ENCODE data around the gene LCE4A. TPM values are rescaled to one million over a fixed set of nuclear protein-coding genes. Genes with fewer than 3 reads are reported as not detected.

The LCE4A gene
- polyA plus RNA-seq, 1 donor (not counting 4 experiments of a cell fraction or from before 2014, with no cell fraction given), result not detected

GRCh38 chr1:152697701-152698600, 10.0 kb upstream of the LCE4A start, which contains the start of gene LCE2A:
LCE2A (plus strand) TSS chr1:152698345; CDS start chr1:152698902, 557 bp downstream.
- Histone ChIP-seq H3K27me3 (ENCODE audit: control insufficient read depth, extremely low read depth, insufficient read depth, low read length) (no peaks in the 10 kb centered on the region), H3K4me1 (ENCODE audit: control insufficient read depth, extremely low read depth, insufficient read depth, low read length) (no peaks in the 10 kb centered on the region), H3K9ac (ENCODE audit: control insufficient read depth, extremely low read depth, insufficient read depth, low read length) (no peak within 1 kb of the TSS), H4K20me1 (ENCODE audit: control insufficient read depth, extremely low read depth, insufficient read depth, low read length) (no peaks in the 10 kb centered on the region), H3K36me3 (ENCODE audit: control insufficient read depth in 2 of 2, extremely low read depth in 1 of 2, insufficient read depth in 2 of 2, low read length in 2 of 2) (no peaks in the 10 kb centered on the region), H2AFZ (ENCODE audit: control insufficient read depth, low read length) (peak within 1 kb of the TSS; percentile 8), H3K4me3 (ENCODE audit: control insufficient read depth in 2 of 3, extremely low read depth in 1 of 3, insufficient read depth in 2 of 3, low read depth in 1 of 3, low read length in 3 of 3) (no peak within 1 kb of the TSS), H3K4me2 (ENCODE audit: control insufficient read depth, extremely low read depth, insufficient read depth, low read depth, low read length) (no peak within 1 kb of the TSS), H3K27ac (ENCODE audit: control insufficient read depth, insufficient read depth, low read length) (no peak within 1 kb of the TSS), H3K9me1 (ENCODE audit: control insufficient read depth, extremely low read depth, insufficient read depth, low read length) (no peaks in the 10 kb centered on the region), H3K9me3 (ENCODE audit: control insufficient read depth, low read depth, low read length) (no peaks in the 10 kb centered on the region), H3K79me2 (ENCODE audit: control insufficient read depth, insufficient read depth, low read length) (no peaks in the 10 kb centered on the region)
- DNase-seq (ENCODE audit: low read depth, low spot score), result no peak
- FAIRE-seq, result no peak
- dilution Hi-C loops (cut with MboI; ENCODE audit: extremely low pct_ligation_motif_present, low sequenced_read_pairs), result no loop called here
- no peak for TF ChIP-seq EZH2 (IDR thresholded peaks at IDR 0.05; ENCODE audit: low read length)
- TF ChIP-seq CTCF (optimal IDR thresholded peaks at IDR 0.05 in 1 of 3, IDR thresholded peaks at IDR 0.05 in 1 of 3, conservative IDR thresholded peaks at IDR 0.05 in 1 of 3; ENCODE audit: extremely low read depth in 1 of 3, insufficient read depth in 2 of 3, low read length in 3 of 3), result no peak

- H3K4me2 ChIP-seq (ENCODE audit: control insufficient read depth, extremely low read depth, insufficient read depth, low read depth, low read length), result no peak overlapping the region
- no peak for FAIRE-seq
- H4K20me1 ChIP-seq (ENCODE audit: control insufficient read depth, extremely low read depth, insufficient read depth, low read length), result no peaks in the 10 kb centered on the region
- no peaks in the 10 kb centered on the region for H3K4me1 ChIP-seq (ENCODE audit: control insufficient read depth, extremely low read depth, insufficient read depth, low read length)
- no peaks in the 10 kb centered on the region for H3K27me3 ChIP-seq (ENCODE audit: control insufficient read depth, extremely low read depth, insufficient read depth, low read length)
- H3K9me1 ChIP-seq (ENCODE audit: control insufficient read depth, extremely low read depth, insufficient read depth, low read length), result no peaks in the 10 kb centered on the region
- dilution Hi-C loops (cut with MboI; ENCODE audit: extremely low pct_ligation_motif_present, low sequenced_read_pairs), result no loop called here
- H2AFZ ChIP-seq (ENCODE audit: control insufficient read depth, low read length), result no peak overlapping the region
- no peak overlapping the region for H3K9ac ChIP-seq (ENCODE audit: control insufficient read depth, extremely low read depth, insufficient read depth, low read length)
- H3K79me2 ChIP-seq (ENCODE audit: control insufficient read depth, insufficient read depth, low read length), result no peaks in the 10 kb centered on the region
- DNase-seq (ENCODE audit: low read depth, low spot score), result no peak
- no peak for TF ChIP-seq EZH2 (IDR thresholded peaks at IDR 0.05; ENCODE audit: low read length)
- TF ChIP-seq CTCF (optimal IDR thresholded peaks at IDR 0.05 in 1 of 3, IDR thresholded peaks at IDR 0.05 in 1 of 3, conservative IDR thresholded peaks at IDR 0.05 in 1 of 3; ENCODE audit: extremely low read depth in 1 of 3, insufficient read depth in 2 of 3, low read length in 3 of 3), result no peak
- H3K4me3 ChIP-seq (ENCODE audit: control insufficient read depth in 2 of 3, extremely low read depth in 1 of 3, insufficient read depth in 2 of 3, low read depth in 1 of 3, low read length in 3 of 3), result no peak overlapping the region
- no peaks in the 10 kb centered on the region for H3K36me3 ChIP-seq (ENCODE audit: control insufficient read depth in 2 of 2, extremely low read depth in 1 of 2, insufficient read depth in 2 of 2, low read length in 2 of 2)
- no peak overlapping the region for H3K27ac ChIP-seq (ENCODE audit: control insufficient read depth, insufficient read depth, low read length)
- H3K9me3 ChIP-seq (ENCODE audit: control insufficient read depth, low read depth, low read length), result no peaks in the 10 kb centered on the region
Observed at GRCh38 chr1:152699746-152700145, 8.2 kb upstream of the LCE4A start.
